HFF-Myc (cell line): ENCODE data around the gene SPOCK2.
A peak's percentile ranks its signal among the peaks of the same experiment; 100 is the strongest.

Experiments
- DNase-seq: peaks from one replicate; pipeline ENCODE4 v3.0.0-alpha.2; 2011; ENCODE audit warnings: low read depth; ENCODE audit errors: extremely low read depth
- H3K4me3 ChIP-seq: replicated peaks from 2 replicates; pipeline ENCODE4 v1.5.1; 2011; ENCODE audit warnings: low read depth, mild to moderate bottlenecking, control low read depth, low read length
- CTCF ChIP-seq: IDR thresholded peaks from 2 replicates; pipeline ENCODE4 v1.5.1; 2012; ENCODE audit warnings: mild to moderate bottlenecking, low read depth, low read length, control low read depth; ENCODE audit errors: missing control alignments

The SPOCK2 gene

GRCh38 chr10:72012796-72013195, 75.6 kb downstream of the SPOCK2 start:
- TF ChIP-seq CTCF = no peak
- H3K4me3 ChIP-seq = no peak overlapping the region
- DNase-seq = no peak

GRCh38 chr10:72011976-72012512, 76.3 kb downstream of the SPOCK2 start:
- TF ChIP-seq CTCF = no peak

GRCh38 chr10:72011468-72011867, 76.9 kb downstream of the SPOCK2 start:
- no peak for TF ChIP-seq CTCF
- no peak overlapping the region for H3K4me3 ChIP-seq
- no peak for DNase-seq

More at GRCh38 chr10:72011976-72012512, 76.3 kb downstream of the SPOCK2 start:
- H3K4me3 ChIP-seq = no peak overlapping the region
- no peak for DNase-seq

DNA sequence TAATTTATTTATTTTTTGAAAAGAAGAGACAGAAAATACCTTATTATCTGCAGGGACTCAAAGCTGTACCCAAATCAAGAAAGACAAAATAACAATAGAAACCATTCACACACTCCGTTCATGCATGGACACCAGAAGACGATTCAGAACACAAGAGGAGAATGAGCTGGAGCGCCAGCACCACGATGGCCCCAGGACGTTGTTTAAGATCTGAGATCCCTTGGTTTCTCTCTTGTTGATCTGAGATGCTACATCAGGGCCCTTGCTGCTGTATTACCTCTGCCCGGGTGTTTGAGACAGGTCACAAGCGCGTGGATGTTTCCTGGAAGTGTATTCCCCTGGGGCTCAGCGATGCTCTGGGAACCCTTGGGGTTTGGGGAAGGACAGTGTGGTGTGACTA, 77.3 kb downstream of the SPOCK2 start:
- TF ChIP-seq CTCF = no peak
- DNase-seq = no peak
- no peak overlapping the region for H3K4me3 ChIP-seq

DNA sequence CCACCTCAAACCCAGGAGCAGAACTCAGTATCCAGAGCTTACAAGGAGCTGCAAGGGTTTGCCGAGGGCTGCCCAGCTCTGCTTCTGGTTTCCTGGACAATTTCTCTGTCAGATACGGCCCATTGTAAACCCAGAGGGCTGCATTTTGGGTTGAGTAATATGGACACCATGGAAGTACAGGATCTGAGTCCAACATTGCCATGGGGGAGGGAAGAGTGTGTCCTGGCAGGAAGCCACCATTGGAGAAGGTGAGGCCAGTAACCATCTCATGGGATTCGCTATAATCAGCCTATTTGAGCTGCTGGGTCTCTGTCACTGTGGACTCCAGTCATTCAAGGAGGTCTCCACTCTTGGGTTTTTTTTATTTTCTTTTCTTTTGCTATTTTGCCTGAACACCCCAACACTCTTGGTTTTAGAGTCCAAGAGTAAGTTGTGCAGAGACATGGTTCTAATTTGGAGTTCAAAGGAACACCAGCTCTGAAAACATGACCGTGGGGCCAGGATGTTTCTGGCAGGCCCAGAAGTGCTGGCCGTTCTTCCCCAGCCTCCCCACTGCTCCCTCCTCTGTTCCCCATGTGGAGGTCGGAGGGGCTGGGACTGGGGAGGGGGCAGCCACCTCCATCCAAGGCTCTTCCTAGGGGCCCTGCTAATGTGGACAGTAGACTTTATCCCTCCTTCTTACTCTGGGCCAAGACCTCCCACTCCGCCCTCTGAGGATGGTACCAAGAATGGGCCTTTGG, 77.9 kb downstream of the SPOCK2 start:
- TF ChIP-seq CTCF = no peak
- DNase-seq = no peak

GRCh38 chr10:72009425-72010081, 78.8 kb downstream of the SPOCK2 start:
- DNase-seq = peak; percentile 90
- no peak overlapping the region for H3K4me3 ChIP-seq
- no peak for TF ChIP-seq CTCF

More for the DNA sequence above, 77.9 kb downstream of the SPOCK2 start:
- no peak overlapping the region for H3K4me3 ChIP-seq
